ENCODE measurements around the gene CYP3A5.

The CYP3A5 gene

GRCh38 chr7:99719996-99720769 is 40.4 kb upstream of the CYP3A5 start:
- no peak overlapping the region for H3K18ac ChIP-seq (ENCODE audit: low read length)
- no peak overlapping the region for H3K4me3 ChIP-seq (ENCODE audit: low read length in 2 of 2)
- no CpG with 5 or more reads among the region's 4 CpGs for WGBS, 2 donors (ENCODE audit: extremely low coverage in 2 of 2, insufficient read length in 2 of 2, insufficient replicate concordance in 1 of 2)
- H3K4ac ChIP-seq (ENCODE audit: low read length) = no peak overlapping the region
- H3K27me3 ChIP-seq (ENCODE audit: control insufficient read depth in 3 of 3, insufficient read depth in 3 of 3, low read depth in 1 of 3, low read length in 3 of 3) = no peaks in the 10 kb centered on the region
- H3K14ac ChIP-seq (ENCODE audit: low read length) = no peak overlapping the region
- H4K8ac ChIP-seq (ENCODE audit: low read depth, low read length) = no peak overlapping the region
- no peak overlapping the region for H2AFZ ChIP-seq (ENCODE audit: low read length)
- H2BK120ac ChIP-seq (ENCODE audit: low read depth, low read length) = no peak overlapping the region
- no peaks in the 10 kb centered on the region for H3K4me1 ChIP-seq (ENCODE audit: control insufficient read depth in 2 of 2, insufficient read depth in 1 of 2, low read depth in 1 of 2, low read length in 2 of 2)
- H3K9me3 ChIP-seq (replicated peaks in 1 of 2; ENCODE audit: control insufficient read depth in 2 of 2, insufficient read depth in 1 of 2, low read depth in 1 of 2, low read length in 2 of 2) = peaks cover 0 to 2% of the 10 kb centered on the region in 2 donors
- H2AK5ac ChIP-seq (ENCODE audit: low read depth, low read length) = no peak overlapping the region
- H4K91ac ChIP-seq (ENCODE audit: low read depth, low read length, poor library complexity) = no peak overlapping the region
- H3K4me2 ChIP-seq (ENCODE audit: insufficient read depth, low read length, poor library complexity, severe bottlenecking) = no peak overlapping the region
- H3K79me1 ChIP-seq (ENCODE audit: low read depth, low read length) = no peaks in the 10 kb centered on the region
- H3K27ac ChIP-seq (replicated peaks; ENCODE audit: low read length) = no peak overlapping the region
- H3K36me3 ChIP-seq (replicated peaks in 1 of 2; ENCODE audit: control insufficient read depth in 2 of 2, insufficient read depth in 2 of 2, low read length in 2 of 2) = no peaks in the 10 kb centered on the region
- H2BK12ac ChIP-seq (ENCODE audit: low read length) = no peak overlapping the region
- no peak overlapping the region for H3K23ac ChIP-seq (ENCODE audit: low read depth, low read length, poor library complexity)
- no peak overlapping the region for H3K9ac ChIP-seq (ENCODE audit: low read depth, low read length, poor library complexity)
- no peak overlapping the region for H2BK15ac ChIP-seq (ENCODE audit: low read length)
- H2BK5ac ChIP-seq (ENCODE audit: low read length) = no peak overlapping the region
- no peak for DNase-seq (ENCODE audit: low spot score)

- Histone ChIP-seq H2BK15ac (ENCODE audit: low read length) (no peak overlapping the region), H4K91ac (ENCODE audit: low read depth, low read length, poor library complexity) (no peak overlapping the region), H3K4ac (ENCODE audit: low read length) (no peak overlapping the region), H3K27ac (replicated peaks; ENCODE audit: low read length) (no peak overlapping the region), H3K18ac (ENCODE audit: low read length) (no peak overlapping the region), H3K27me3 (ENCODE audit: control insufficient read depth in 3 of 3, insufficient read depth in 3 of 3, low read depth in 1 of 3, low read length in 3 of 3) (no peaks in the 10 kb centered on the region), H2BK5ac (ENCODE audit: low read length) (no peak overlapping the region), H2BK12ac (ENCODE audit: low read length) (no peak overlapping the region), H4K8ac (ENCODE audit: low read depth, low read length) (no peak overlapping the region), H3K9me3 (replicated peaks in 1 of 2; ENCODE audit: control insufficient read depth in 2 of 2, insufficient read depth in 1 of 2, low read depth in 1 of 2, low read length in 2 of 2) (peaks cover 0 to 2% of the 10 kb centered on the region in 2 donors), H3K36me3 (replicated peaks in 1 of 2; ENCODE audit: control insufficient read depth in 2 of 2, insufficient read depth in 2 of 2, low read length in 2 of 2) (no peaks in the 10 kb centered on the region), H3K23ac (ENCODE audit: low read depth, low read length, poor library complexity) (no peak overlapping the region), H3K4me3 (ENCODE audit: low read length in 2 of 2) (no peak overlapping the region), H2BK120ac (ENCODE audit: low read depth, low read length) (no peak overlapping the region), H3K14ac (ENCODE audit: low read length) (no peak overlapping the region), H2AFZ (ENCODE audit: low read length) (no peak overlapping the region), H3K79me1 (ENCODE audit: low read depth, low read length) (no peaks in the 10 kb centered on the region), H3K4me2 (ENCODE audit: insufficient read depth, low read length, poor library complexity, severe bottlenecking) (no peak overlapping the region), H3K9ac (ENCODE audit: low read depth, low read length, poor library complexity) (no peak overlapping the region), H3K4me1 (ENCODE audit: control insufficient read depth in 2 of 2, insufficient read depth in 1 of 2, low read depth in 1 of 2, low read length in 2 of 2) (no peaks in the 10 kb centered on the region), H2AK5ac (ENCODE audit: low read depth, low read length) (no peak overlapping the region)
- DNase-seq (ENCODE audit: low spot score) = no peak
- no CpG with 5 or more reads among the region's 3 CpGs for WGBS, 2 donors (ENCODE audit: extremely low coverage in 2 of 2, insufficient read length in 2 of 2, insufficient replicate concordance in 1 of 2)
Observed at GRCh38 chr7:99713995-99714570, 34.3 kb upstream of the CYP3A5 start.

DNA sequence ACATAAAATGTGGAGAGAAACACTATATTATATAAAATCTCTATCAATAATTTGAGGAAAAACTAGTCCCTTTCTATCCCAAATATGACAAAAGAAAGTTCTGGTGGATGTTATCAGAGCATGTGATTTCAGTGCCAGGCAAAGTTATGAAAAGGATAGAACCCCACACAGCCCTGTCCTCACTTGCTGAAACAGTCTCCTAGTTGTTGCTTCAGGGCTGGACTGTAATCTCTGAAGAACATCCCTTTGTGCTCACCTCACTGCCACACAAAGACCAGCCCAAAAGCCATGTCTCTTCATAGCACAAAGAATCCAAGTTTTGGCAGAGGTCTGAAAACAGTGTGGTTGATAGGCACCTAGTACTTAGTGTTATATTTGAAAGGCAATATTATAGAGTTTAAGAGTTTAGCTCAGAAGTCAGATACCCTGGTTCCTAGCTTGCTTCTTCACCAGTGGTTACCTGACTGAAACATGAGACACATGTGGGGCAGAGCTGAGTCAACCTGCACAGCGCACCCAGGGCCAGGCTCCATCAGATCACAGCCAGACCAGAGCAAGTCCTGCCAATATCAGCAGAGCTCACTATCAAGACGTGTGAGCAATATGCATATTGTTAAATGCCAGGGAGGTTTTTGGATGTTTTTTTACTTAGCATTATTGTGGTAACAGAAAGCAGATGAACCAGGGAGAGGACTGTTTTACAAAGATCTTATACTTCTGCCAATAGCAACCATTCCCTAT is 30.2 kb upstream of the CYP3A5 start:
- Histone ChIP-seq H3K27ac (replicated peaks; ENCODE audit: low read length) (no peak overlapping the region), H2BK120ac (ENCODE audit: low read depth, low read length) (no peak overlapping the region), H3K18ac (ENCODE audit: low read length) (no peak overlapping the region), H2AK5ac (ENCODE audit: low read depth, low read length) (no peak overlapping the region), H3K4ac (ENCODE audit: low read length) (no peak overlapping the region), H2BK15ac (ENCODE audit: low read length) (no peak overlapping the region), H3K14ac (ENCODE audit: low read length) (no peak overlapping the region), H2BK12ac (ENCODE audit: low read length) (no peak overlapping the region), H3K27me3 (ENCODE audit: control insufficient read depth in 3 of 3, insufficient read depth in 3 of 3, low read depth in 1 of 3, low read length in 3 of 3) (no peaks in the 10 kb centered on the region), H4K8ac (ENCODE audit: low read depth, low read length) (no peak overlapping the region), H3K4me3 (ENCODE audit: low read length in 2 of 2) (no peak overlapping the region), H3K36me3 (replicated peaks in 1 of 2; ENCODE audit: control insufficient read depth in 2 of 2, insufficient read depth in 2 of 2, low read length in 2 of 2) (peaks cover 0 to 2% of the 10 kb centered on the region in 2 donors), H3K9ac (ENCODE audit: low read depth, low read length, poor library complexity) (no peak overlapping the region), H2AFZ (ENCODE audit: low read length) (no peak overlapping the region), H4K91ac (ENCODE audit: low read depth, low read length, poor library complexity) (no peak overlapping the region), H3K4me2 (ENCODE audit: insufficient read depth, low read length, poor library complexity, severe bottlenecking) (no peak overlapping the region), H3K4me1 (ENCODE audit: control insufficient read depth in 2 of 2, insufficient read depth in 1 of 2, low read depth in 1 of 2, low read length in 2 of 2) (no peaks in the 10 kb centered on the region), H3K9me3 (replicated peaks in 1 of 2; ENCODE audit: control insufficient read depth in 2 of 2, insufficient read depth in 1 of 2, low read depth in 1 of 2, low read length in 2 of 2) (peaks cover 0 to 6% of the 10 kb centered on the region in 2 donors), H2BK5ac (ENCODE audit: low read length) (no peak overlapping the region), H3K23ac (ENCODE audit: low read depth, low read length, poor library complexity) (no peak overlapping the region), H3K79me1 (ENCODE audit: low read depth, low read length) (no peaks in the 10 kb centered on the region)
- no CpG with 5 or more reads among the region's 2 CpGs for WGBS, 2 donors (ENCODE audit: extremely low coverage in 2 of 2, insufficient read length in 2 of 2, insufficient replicate concordance in 1 of 2)
- no peak for DNase-seq (ENCODE audit: low spot score)

DNA sequence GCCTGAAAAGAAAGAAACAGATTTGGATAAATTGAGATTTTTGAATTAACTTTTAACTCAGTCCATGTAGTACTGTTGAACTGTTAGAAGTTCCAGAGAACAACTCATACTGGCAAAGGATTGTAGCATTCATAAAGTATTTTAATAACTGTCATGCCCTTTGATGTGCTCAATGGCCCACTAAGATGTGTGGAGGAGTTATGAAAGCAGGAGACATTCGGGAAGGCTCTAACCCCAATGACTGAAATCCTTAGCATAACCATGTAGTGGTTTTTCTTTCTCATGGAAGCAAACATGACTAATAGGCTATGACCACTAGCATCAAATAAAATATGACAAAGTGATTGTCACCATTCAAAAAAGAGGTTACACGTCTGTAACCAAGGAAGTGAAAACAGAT is 29.5 kb upstream of the CYP3A5 start:
- peaks cover 0 to 2% of the 10 kb centered on the region in 2 donors for H3K36me3 ChIP-seq (replicated peaks in 1 of 2; ENCODE audit: control insufficient read depth in 2 of 2, insufficient read depth in 2 of 2, low read length in 2 of 2)
- H2BK5ac ChIP-seq (ENCODE audit: low read length) = no peak overlapping the region
- no peak for DNase-seq (ENCODE audit: low spot score)
- H3K79me1 ChIP-seq (ENCODE audit: low read depth, low read length) = no peaks in the 10 kb centered on the region
- no peak overlapping the region for H3K9ac ChIP-seq (ENCODE audit: low read depth, low read length, poor library complexity)
- H3K4ac ChIP-seq (ENCODE audit: low read length) = no peak overlapping the region
- no peaks in the 10 kb centered on the region for H3K27me3 ChIP-seq (ENCODE audit: control insufficient read depth in 3 of 3, insufficient read depth in 3 of 3, low read depth in 1 of 3, low read length in 3 of 3)
- no peak overlapping the region for H3K4me3 ChIP-seq (ENCODE audit: low read length in 2 of 2)
- H3K18ac ChIP-seq (ENCODE audit: low read length) = no peak overlapping the region
- no peaks in the 10 kb centered on the region for H3K4me1 ChIP-seq (ENCODE audit: control insufficient read depth in 2 of 2, insufficient read depth in 1 of 2, low read depth in 1 of 2, low read length in 2 of 2)
- H2AK5ac ChIP-seq (ENCODE audit: low read depth, low read length) = no peak overlapping the region
- H3K14ac ChIP-seq (ENCODE audit: low read length) = no peak overlapping the region
- H4K8ac ChIP-seq (ENCODE audit: low read depth, low read length) = no peak overlapping the region
- WGBS, 2 donors (ENCODE audit: extremely low coverage in 2 of 2, insufficient read length in 2 of 2, insufficient replicate concordance in 1 of 2) = no CpG with 5 or more reads among the region's 2 CpGs
- H3K9me3 ChIP-seq (replicated peaks in 1 of 2; ENCODE audit: control insufficient read depth in 2 of 2, insufficient read depth in 1 of 2, low read depth in 1 of 2, low read length in 2 of 2) = peaks cover 0 to 6% of the 10 kb centered on the region in 2 donors
- no peak overlapping the region for H3K4me2 ChIP-seq (ENCODE audit: insufficient read depth, low read length, poor library complexity, severe bottlenecking)
- H2BK120ac ChIP-seq (ENCODE audit: low read depth, low read length) = no peak overlapping the region
- H3K27ac ChIP-seq (replicated peaks; ENCODE audit: low read length) = no peak overlapping the region
- no peak overlapping the region for H3K23ac ChIP-seq (ENCODE audit: low read depth, low read length, poor library complexity)
- no peak overlapping the region for H2BK12ac ChIP-seq (ENCODE audit: low read length)
- H4K91ac ChIP-seq (ENCODE audit: low read depth, low read length, poor library complexity) = no peak overlapping the region
- H2AFZ ChIP-seq (ENCODE audit: low read length) = no peak overlapping the region
- no peak overlapping the region for H2BK15ac ChIP-seq (ENCODE audit: low read length)

All from neuronal stem cell (in vitro differentiated cells).